KMS-11 (cell line): ENCODE measurements around the gene PLA2G4E.

Experiments
- H2AFZ ChIP-seq: fragments of 200-600 bp; sonication (generic); 2 replicates; pipeline ENCODE4 v1.6.1; 2016; ENCODE audit warnings: antibody characterized with exemption, mixed run types, low read depth
- H3K27ac ChIP-seq: fragments of 200-600 bp; sonication (generic); 2 replicates; pipeline ENCODE4 v1.6.1; 2016; ENCODE audit warnings: mild to moderate bottlenecking, mixed run types
- H3K27me3 ChIP-seq: fragments of 200-600 bp; sonication (generic); 2 replicates; pipeline ENCODE4 v1.6.1; 2017; ENCODE audit warnings: mild to moderate bottlenecking, low read depth, mixed run types, moderate library complexity; ENCODE audit not compliant: insufficient read depth
- H3K36me3 ChIP-seq: fragments of 200-600 bp; sonication (generic); 2 replicates; pipeline ENCODE4 v1.6.1; 2017; ENCODE audit warnings: mild to moderate bottlenecking, mixed run types; ENCODE audit not compliant: insufficient read depth
- H3K4me1 ChIP-seq: fragments of 200-600 bp; sonication (generic); 2 replicates; pipeline ENCODE4 v1.6.1; 2016; ENCODE audit warnings: mild to moderate bottlenecking, low read depth, mixed run types; ENCODE audit not compliant: poor library complexity, severe bottlenecking
- H3K4me2 ChIP-seq: fragments of 200-600 bp; sonication (generic); 2 replicates; pipeline ENCODE4 v1.7.0; 2016; ENCODE audit warnings: mild to moderate bottlenecking, mixed run types
- H3K4me3 ChIP-seq: fragments of 200-600 bp; sonication (generic); IDR thresholded peaks from 2 replicates; pipeline ENCODE4 v1.6.1; 2017; ENCODE audit warnings: low read depth, low read length, mixed read lengths; ENCODE audit not compliant: insufficient read depth
- H3K79me2 ChIP-seq: fragments of 200-600 bp; sonication (generic); 2 replicates; pipeline ENCODE4 v1.6.1; 2016; ENCODE audit warnings: low read depth, mixed run types; ENCODE audit not compliant: insufficient read depth
- H3K9ac ChIP-seq: fragments of 200-600 bp; sonication (generic); 2 replicates; pipeline ENCODE4 v1.6.1; 2016; ENCODE audit warnings: mild to moderate bottlenecking, mixed run types
- H4K20me1 ChIP-seq: fragments of 200-600 bp; sonication (generic); 2 replicates; pipeline ENCODE4 v1.6.1; 2016; ENCODE audit warnings: mild to moderate bottlenecking, mixed run types; ENCODE audit not compliant: insufficient read depth
- TF ChIP-seq, protein P1 (sequence below): fragments of 200-600 bp; sonication (generic); conservative IDR thresholded peaks from 2 replicates; pipeline ENCODE4 v1.6.1; 2017; ENCODE audit warnings: low read depth, mild to moderate bottlenecking, antibody characterized with exemption, low read length, moderate library complexity, mixed read lengths

Gene PLA2G4E

GRCh38 chr15:41987246-41987924, 33.5 kb downstream of the PLA2G4E start:
- H3K4me2 ChIP-seq: no peak overlapping the region
- no peaks in the 10 kb centered on the region for H3K27me3 ChIP-seq
- TF ChIP-seq, protein P1, sequence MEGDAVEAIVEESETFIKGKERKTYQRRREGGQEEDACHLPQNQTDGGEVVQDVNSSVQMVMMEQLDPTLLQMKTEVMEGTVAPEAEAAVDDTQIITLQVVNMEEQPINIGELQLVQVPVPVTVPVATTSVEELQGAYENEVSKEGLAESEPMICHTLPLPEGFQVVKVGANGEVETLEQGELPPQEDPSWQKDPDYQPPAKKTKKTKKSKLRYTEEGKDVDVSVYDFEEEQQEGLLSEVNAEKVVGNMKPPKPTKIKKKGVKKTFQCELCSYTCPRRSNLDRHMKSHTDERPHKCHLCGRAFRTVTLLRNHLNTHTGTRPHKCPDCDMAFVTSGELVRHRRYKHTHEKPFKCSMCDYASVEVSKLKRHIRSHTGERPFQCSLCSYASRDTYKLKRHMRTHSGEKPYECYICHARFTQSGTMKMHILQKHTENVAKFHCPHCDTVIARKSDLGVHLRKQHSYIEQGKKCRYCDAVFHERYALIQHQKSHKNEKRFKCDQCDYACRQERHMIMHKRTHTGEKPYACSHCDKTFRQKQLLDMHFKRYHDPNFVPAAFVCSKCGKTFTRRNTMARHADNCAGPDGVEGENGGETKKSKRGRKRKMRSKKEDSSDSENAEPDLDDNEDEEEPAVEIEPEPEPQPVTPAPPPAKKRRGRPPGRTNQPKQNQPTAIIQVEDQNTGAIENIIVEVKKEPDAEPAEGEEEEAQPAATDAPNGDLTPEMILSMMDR: no peak
- no peak overlapping the region for H3K9ac ChIP-seq
- no peaks in the 10 kb centered on the region for H3K4me1 ChIP-seq
- H3K27ac ChIP-seq: no peak overlapping the region
- no peaks in the 10 kb centered on the region for H3K79me2 ChIP-seq
- H4K20me1 ChIP-seq: no peaks in the 10 kb centered on the region
- H3K36me3 ChIP-seq: no peaks in the 10 kb centered on the region
- no peak overlapping the region for H2AFZ ChIP-seq
- H3K4me3 ChIP-seq: no peak overlapping the region

DNA sequence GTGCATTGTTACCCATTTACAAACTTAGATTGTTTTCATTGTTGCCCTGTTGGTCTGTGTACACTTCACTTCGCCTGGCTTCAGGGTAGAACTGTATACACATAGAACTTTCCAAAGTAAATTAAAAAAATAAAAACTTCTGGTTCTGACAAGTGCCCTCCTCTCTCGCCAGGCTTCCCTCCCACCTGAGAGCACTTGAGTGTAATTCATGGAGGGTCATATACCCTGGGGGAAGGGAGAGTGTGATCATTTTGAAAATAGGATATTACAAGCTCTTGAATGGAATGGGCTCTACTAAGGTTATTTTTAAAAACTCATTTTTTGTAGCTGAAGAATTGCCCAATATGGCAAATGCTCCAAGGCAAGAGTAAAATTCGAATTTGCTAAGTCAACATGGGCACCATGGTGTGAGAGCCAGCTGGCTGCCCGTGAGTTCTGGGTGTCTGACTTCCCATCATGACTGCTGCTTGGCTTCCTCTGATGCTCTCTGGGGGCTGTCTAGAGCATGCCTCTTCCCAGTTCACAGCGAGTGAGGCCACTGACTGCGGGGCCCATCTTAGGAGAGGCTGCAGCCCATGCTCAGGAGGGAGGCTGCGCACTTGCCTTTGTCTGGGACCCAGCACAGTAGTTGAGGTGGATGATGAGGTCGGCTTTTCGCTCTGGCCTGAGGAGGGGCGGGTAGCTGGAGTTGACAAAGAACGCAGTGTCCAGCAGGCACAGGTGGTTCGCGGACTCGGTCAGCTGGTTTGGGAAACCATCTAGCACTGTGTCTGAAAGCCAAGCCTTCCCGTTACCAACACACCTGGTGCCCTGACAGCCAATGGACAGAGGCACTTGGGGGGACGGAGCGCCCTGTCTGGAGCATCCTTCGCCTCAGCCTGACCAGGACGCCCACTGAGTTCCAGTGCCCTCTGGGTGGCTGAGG, 35.3 kb downstream of the PLA2G4E start:
- no peaks in the 10 kb centered on the region for H4K20me1 ChIP-seq
- no peak overlapping the region for H3K4me3 ChIP-seq
- H3K79me2 ChIP-seq: no peaks in the 10 kb centered on the region
- TF ChIP-seq, protein P1: no peak
- H3K36me3 ChIP-seq: no peaks in the 10 kb centered on the region
- no peak overlapping the region for H2AFZ ChIP-seq
- no peak overlapping the region for H3K9ac ChIP-seq
- H3K27me3 ChIP-seq: no peaks in the 10 kb centered on the region
- H3K27ac ChIP-seq: no peak overlapping the region
- no peak overlapping the region for H3K4me2 ChIP-seq
- no peaks in the 10 kb centered on the region for H3K4me1 ChIP-seq

DNA sequence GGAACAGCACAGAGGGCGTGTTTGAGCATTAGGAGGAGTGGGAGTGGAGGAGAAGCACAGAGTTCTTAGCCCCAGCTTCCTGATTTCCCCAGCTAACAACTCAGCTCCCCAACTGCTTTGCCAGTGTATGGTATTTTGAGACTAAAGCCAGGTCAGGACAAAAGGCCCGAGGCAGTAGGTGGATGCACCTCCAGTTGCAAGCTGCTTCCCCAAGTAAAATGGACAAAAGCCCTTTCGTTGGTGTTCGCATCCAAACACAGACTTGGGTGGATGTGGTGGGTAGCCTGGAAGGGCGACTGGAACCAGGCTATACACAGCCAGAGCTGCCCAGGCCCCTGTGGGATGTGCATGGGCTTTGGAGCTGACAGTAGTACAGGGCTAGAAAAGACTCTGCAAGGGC, 36.2 kb downstream of the PLA2G4E start:
- no peaks in the 10 kb centered on the region for H3K79me2 ChIP-seq
- H3K27me3 ChIP-seq: no peaks in the 10 kb centered on the region
- H3K9ac ChIP-seq: no peak overlapping the region
- no peaks in the 10 kb centered on the region for H4K20me1 ChIP-seq
- H2AFZ ChIP-seq: no peak overlapping the region
- no peak overlapping the region for H3K4me2 ChIP-seq
- no peaks in the 10 kb centered on the region for H3K4me1 ChIP-seq
- TF ChIP-seq, protein P1: no peak
- no peak overlapping the region for H3K27ac ChIP-seq
- no peaks in the 10 kb centered on the region for H3K36me3 ChIP-seq
- H3K4me3 ChIP-seq: no peak overlapping the region

GRCh38 chr15:41983621-41984571, 36.9 kb downstream of the PLA2G4E start:
- H3K4me2 ChIP-seq: no peak overlapping the region
- no peaks in the 10 kb centered on the region for H3K4me1 ChIP-seq
- H3K27ac ChIP-seq: no peak overlapping the region
- no peaks in the 10 kb centered on the region for H3K79me2 ChIP-seq
- H3K9ac ChIP-seq: no peak overlapping the region
- H4K20me1 ChIP-seq: no peaks in the 10 kb centered on the region
- H3K27me3 ChIP-seq: no peaks in the 10 kb centered on the region
- TF ChIP-seq, protein P1: no peak
- no peak overlapping the region for H3K4me3 ChIP-seq
- no peak overlapping the region for H2AFZ ChIP-seq
- no peaks in the 10 kb centered on the region for H3K36me3 ChIP-seq
